ENCODE data around the gene ELF1. TPM values are rescaled to one million over a fixed set of nuclear protein-coding genes. Genes with fewer than 3 reads are reported as not detected.
A peak's percentile ranks its signal among the peaks of the same experiment; 100 is the strongest.
"Not testable (repeated sequence)": the region's sequence is repeated elsewhere in the genome, so short reads cannot be mapped to it uniquely, and the experiment has no call there.

Gene ELF1
- total and polyA plus RNA-seq, 4 donors = 23.0 to 77.0 (median 47.6) TPM

GRCh38 chr13:40978109-40978508 is 41.0 kb downstream of the ELF1 start:
- ATAC-seq (ENCODE audit: low FRiP score); H3K4me1 ChIP-seq (ENCODE audit: control insufficient read depth in 1 of 2, insufficient read depth in 2 of 2, low read length in 2 of 2); intact Hi-C loops (cut with DNase I); H3K4me3 ChIP-seq (ENCODE audit: low read length in 2 of 2); H3K36me3 ChIP-seq (ENCODE audit: control insufficient read depth in 1 of 2, insufficient read depth in 2 of 2, low read length in 1 of 2); H3K9me3 ChIP-seq (ENCODE audit: control insufficient read depth, low read length); H3K27me3 ChIP-seq (ENCODE audit: control insufficient read depth in 1 of 2, insufficient read depth in 2 of 2, low read length in 1 of 2); H3K27ac ChIP-seq (ENCODE audit: low read depth in 1 of 2, low read length in 2 of 2); DNase-seq: not testable (repeated sequence)
- WGBS, 2 donors = 88 to 89% methylated on average over 6 of the region's 6 CpGs

GRCh38 chr13:40975441-40975840 is 43.7 kb downstream of the ELF1 start:
- no peaks in the 10 kb centered on the region for H3K36me3 ChIP-seq (ENCODE audit: control insufficient read depth in 1 of 2, insufficient read depth in 2 of 2, low read length in 1 of 2)
- DNase-seq (no peak), ATAC-seq (ENCODE audit: low FRiP score) (no peak)
- intact Hi-C loops (cut with DNase I) = no loop called here
- H3K27me3 ChIP-seq (ENCODE audit: control insufficient read depth in 1 of 2, insufficient read depth in 2 of 2, low read length in 1 of 2) = no peaks in the 10 kb centered on the region
- H3K9me3 ChIP-seq (ENCODE audit: control insufficient read depth, low read length) = no peaks in the 10 kb centered on the region
- H3K4me3 ChIP-seq (ENCODE audit: low read length in 2 of 2) = no peak overlapping the region
- H3K27ac ChIP-seq (ENCODE audit: low read depth in 1 of 2, low read length in 2 of 2) = no peak overlapping the region
- H3K4me1 ChIP-seq (ENCODE audit: control insufficient read depth in 1 of 2, insufficient read depth in 2 of 2, low read length in 2 of 2) = peaks cover 0 to 8% of the 10 kb centered on the region in 2 donors

- Histone ChIP-seq H3K27me3 (ENCODE audit: control insufficient read depth in 1 of 2, insufficient read depth in 2 of 2, low read length in 1 of 2) (no peaks in the 10 kb centered on the region), H3K4me1 (ENCODE audit: control insufficient read depth in 1 of 2, insufficient read depth in 2 of 2, low read length in 2 of 2) (peaks cover 0 to 8% of the 10 kb centered on the region in 2 donors), H3K9me3 (ENCODE audit: control insufficient read depth, low read length) (no peaks in the 10 kb centered on the region), H3K4me3 (ENCODE audit: low read length in 2 of 2) (no peak overlapping the region), H3K36me3 (ENCODE audit: control insufficient read depth in 1 of 2, insufficient read depth in 2 of 2, low read length in 1 of 2) (no peaks in the 10 kb centered on the region), H3K27ac (ENCODE audit: low read depth in 1 of 2, low read length in 2 of 2) (no peak overlapping the region)
- intact Hi-C loops (cut with DNase I) = no loop called here
- whole genome bisulfite sequencing, 2 donors = 55 to 65% methylated on average over 4 of the region's 4 CpGs
- ATAC-seq (ENCODE audit: low FRiP score) (peak; percentile 62), DNase-seq (no peak)
These were observed 44.4 kb downstream of the ELF1 start for GRCh38 chr13:40974460-40975407.

GRCh38 chr13:40973409-40973808 is 45.7 kb downstream of the ELF1 start:
- Histone ChIP-seq H3K27me3 (ENCODE audit: control insufficient read depth in 1 of 2, insufficient read depth in 2 of 2, low read length in 1 of 2) (no peaks in the 10 kb centered on the region), H3K9me3 (ENCODE audit: control insufficient read depth, low read length) (no peaks in the 10 kb centered on the region), H3K4me1 (ENCODE audit: control insufficient read depth in 1 of 2, insufficient read depth in 2 of 2, low read length in 2 of 2) (peaks cover 0 to 8% of the 10 kb centered on the region in 2 donors), H3K4me3 (ENCODE audit: low read length in 2 of 2) (no peak overlapping the region), H3K27ac (ENCODE audit: low read depth in 1 of 2, low read length in 2 of 2) (no peak overlapping the region), H3K36me3 (ENCODE audit: control insufficient read depth in 1 of 2, insufficient read depth in 2 of 2, low read length in 1 of 2) (no peaks in the 10 kb centered on the region)
- intact Hi-C loops (cut with DNase I) = no loop called here
- ATAC-seq (ENCODE audit: low FRiP score) = no peak
- no peak for DNase-seq
- 12 to 22% methylated on average over 1 of the region's 1 CpG for whole genome bisulfite sequencing, 2 donors

GRCh38 chr13:40971321-40971720 is 47.8 kb downstream of the ELF1 start:
- no peaks in the 10 kb centered on the region for H3K36me3 ChIP-seq (ENCODE audit: control insufficient read depth in 1 of 2, insufficient read depth in 2 of 2, low read length in 1 of 2)
- H3K4me3 ChIP-seq (ENCODE audit: low read length in 2 of 2) = no peak overlapping the region
- ATAC-seq (ENCODE audit: low FRiP score) (no peak), DNase-seq (no peak)
- 23 to 24% methylated on average over 4 of the region's 4 CpGs for WGBS, 2 donors
- intact Hi-C loops (cut with DNase I) = no loop called here
- H3K4me1 ChIP-seq (ENCODE audit: control insufficient read depth in 1 of 2, insufficient read depth in 2 of 2, low read length in 2 of 2) = peaks cover 4 to 8% of the 10 kb centered on the region in 2 donors
- H3K27me3 ChIP-seq (ENCODE audit: control insufficient read depth in 1 of 2, insufficient read depth in 2 of 2, low read length in 1 of 2) = no peaks in the 10 kb centered on the region
- H3K27ac ChIP-seq (ENCODE audit: low read depth in 1 of 2, low read length in 2 of 2) = no peak overlapping the region
- no peaks in the 10 kb centered on the region for H3K9me3 ChIP-seq (ENCODE audit: control insufficient read depth, low read length)

- no peak for DNase-seq
- H3K36me3 ChIP-seq (ENCODE audit: control insufficient read depth in 1 of 2, insufficient read depth in 2 of 2, low read length in 1 of 2) = no peaks in the 10 kb centered on the region
- no peak for ATAC-seq (ENCODE audit: low FRiP score)
- H3K4me3 ChIP-seq (ENCODE audit: low read length in 2 of 2) = no peak overlapping the region
- H3K9me3 ChIP-seq (ENCODE audit: control insufficient read depth, low read length) = no peaks in the 10 kb centered on the region
- no peak overlapping the region for H3K27ac ChIP-seq (ENCODE audit: low read depth in 1 of 2, low read length in 2 of 2)
- intact Hi-C loops (cut with DNase I) = no loop called here
- 82 to 88% methylated on average over 4 of the region's 4 CpGs for WGBS, 2 donors
- no peaks in the 10 kb centered on the region for H3K27me3 ChIP-seq (ENCODE audit: control insufficient read depth in 1 of 2, insufficient read depth in 2 of 2, low read length in 1 of 2)
- peaks cover 4 to 8% of the 10 kb centered on the region in 2 donors for H3K4me1 ChIP-seq (ENCODE audit: control insufficient read depth in 1 of 2, insufficient read depth in 2 of 2, low read length in 2 of 2)
These were observed 48.3 kb downstream of the ELF1 start for GRCh38 chr13:40970803-40971202.

GRCh38 chr13:40969169-40969901 is 49.8 kb downstream of the ELF1 start:
- Histone ChIP-seq H3K9me3 (ENCODE audit: control insufficient read depth, low read length) (no peaks in the 10 kb centered on the region), H3K27me3 (ENCODE audit: control insufficient read depth in 1 of 2, insufficient read depth in 2 of 2, low read length in 1 of 2) (no peaks in the 10 kb centered on the region), H3K36me3 (ENCODE audit: control insufficient read depth in 1 of 2, insufficient read depth in 2 of 2, low read length in 1 of 2) (no peaks in the 10 kb centered on the region), H3K4me1 (ENCODE audit: control insufficient read depth in 1 of 2, insufficient read depth in 2 of 2, low read length in 2 of 2) (peaks cover 4 to 6% of the 10 kb centered on the region in 2 donors), H3K27ac (ENCODE audit: low read depth in 1 of 2, low read length in 2 of 2) (no peak overlapping the region), H3K4me3 (ENCODE audit: low read length in 2 of 2) (no peak overlapping the region)
- no peak for ATAC-seq (ENCODE audit: low FRiP score)
- intact Hi-C loops (cut with DNase I) = no loop called here
- 83 to 86% methylated on average over 4 of the region's 4 CpGs for WGBS, 2 donors
- no peak for DNase-seq

- ATAC-seq (ENCODE audit: low FRiP score) (no peak), DNase-seq (no peak)
- Histone ChIP-seq H3K9me3 (ENCODE audit: control insufficient read depth, low read length) (no peaks in the 10 kb centered on the region), H3K36me3 (ENCODE audit: control insufficient read depth in 1 of 2, insufficient read depth in 2 of 2, low read length in 1 of 2) (no peaks in the 10 kb centered on the region), H3K4me3 (ENCODE audit: low read length in 2 of 2) (no peak overlapping the region), H3K27ac (ENCODE audit: low read depth in 1 of 2, low read length in 2 of 2) (no peak overlapping the region), H3K4me1 (ENCODE audit: control insufficient read depth in 1 of 2, insufficient read depth in 2 of 2, low read length in 2 of 2) (peaks cover 2 to 4% of the 10 kb centered on the region in 2 donors), H3K27me3 (ENCODE audit: control insufficient read depth in 1 of 2, insufficient read depth in 2 of 2, low read length in 1 of 2) (no peaks in the 10 kb centered on the region)
- intact Hi-C loops (cut with DNase I) = no loop called here
- 78 to 83% methylated on average over 2 of the region's 2 CpGs for WGBS, 2 donors
These were observed 50.6 kb downstream of the ELF1 start for GRCh38 chr13:40968416-40969000.
